Mesothelial cell of epicardium (in vitro differentiated cells): ENCODE data around the gene APMAP. TPM values are rescaled to one million over a fixed set of nuclear protein-coding genes. Genes with fewer than 3 reads are reported as not detected.

Experiments used
- DNase-seq, 2 experiments: peaks; one replicate each; pipeline ENCODE4 v3.0.0; 2021; ENCODE audit warnings: low spot score in 2 of 2; ENCODE audit not compliant: unreplicated experiment in 2 of 2
- H3K27ac Mint-ChIP-seq: 2 replicates; pipeline ENCODE4 v1.8.0; 2021; ENCODE audit warnings: mixed read lengths
- H3K27me3 Mint-ChIP-seq: 2 replicates; pipeline ENCODE4 v1.8.0; 2021; ENCODE audit warnings: low read depth, mixed read lengths
- H3K36me3 Mint-ChIP-seq: 2 replicates; pipeline ENCODE4 v1.8.0; 2021; ENCODE audit warnings: mixed read lengths
- H3K4me1 Mint-ChIP-seq: 2 replicates; pipeline ENCODE4 v1.8.0; 2021; ENCODE audit warnings: mixed read lengths
- H3K4me3 Mint-ChIP-seq: 2 replicates; pipeline ENCODE4 v1.8.0; 2021; ENCODE audit warnings: mild to moderate bottlenecking, moderate library complexity, mixed read lengths
- H3K9me3 Mint-ChIP-seq: 2 replicates; pipeline ENCODE4 v1.8.0; 2021; ENCODE audit warnings: mixed read lengths
- CTCF ChIP-seq: fragments of 200-600 bp; sonication (generic); IDR thresholded peaks from one replicate; pipeline ENCODE4 v1.5.0; 2021; ENCODE audit warnings: antibody characterized with exemption; ENCODE audit not compliant: unreplicated experiment
- total RNA-seq: library from RNA; stranded (reverse); gene quantifications from 3 replicates; pipeline ENCODE4 v1.2.1, GENCODE V29; 2021

Gene APMAP
- total RNA-seq, 1 donor from 2014 or later = 77.4 TPM

GRCh38 chr20:24986436-24987015, 6.0 kb downstream of the APMAP start:
- peaks cover 10% of the 10 kb centered on the region for H3K36me3 Mint-ChIP-seq

GRCh38 chr20:24985802-24986201, 6.7 kb downstream of the APMAP start:
- DNase-seq = no peak
- Mint-ChIP-seq H3K27me3 (no peaks in the 10 kb centered on the region), H3K9me3 (no peaks in the 10 kb centered on the region), H3K4me1 (peaks cover 3% of the 10 kb centered on the region), H3K4me3 (no peak overlapping the region), H3K27ac (no peak overlapping the region), H3K36me3 (peaks cover 17% of the 10 kb centered on the region)
- no peak for TF ChIP-seq CTCF

More at GRCh38 chr20:24986436-24987015, 6.0 kb downstream of the APMAP start:
- Mint-ChIP-seq H3K4me3 (no peak overlapping the region), H3K27ac (no peak overlapping the region), H3K27me3 (no peaks in the 10 kb centered on the region), H3K9me3 (no peaks in the 10 kb centered on the region), H3K4me1 (peaks cover 9% of the 10 kb centered on the region)
- TF ChIP-seq CTCF = no peak
- no peak for DNase-seq

GRCh38 chr20:24984961-24985640, 7.5 kb downstream of the APMAP start:
- peaks cover 2% of the 10 kb centered on the region for H3K9me3 Mint-ChIP-seq
- no peak overlapping the region for H3K4me3 Mint-ChIP-seq
- DNase-seq = no peak
- no peak overlapping the region for H3K27ac Mint-ChIP-seq
- no peaks in the 10 kb centered on the region for H3K27me3 Mint-ChIP-seq
- no peaks in the 10 kb centered on the region for H3K4me1 Mint-ChIP-seq
- no peak for TF ChIP-seq CTCF
- H3K36me3 Mint-ChIP-seq = peaks cover 24% of the 10 kb centered on the region

- H3K27ac Mint-ChIP-seq = no peak overlapping the region
- peaks cover 8% of the 10 kb centered on the region for H3K9me3 Mint-ChIP-seq
- H3K36me3 Mint-ChIP-seq = peaks cover 36% of the 10 kb centered on the region
- H3K4me3 Mint-ChIP-seq = no peak overlapping the region
- no peaks in the 10 kb centered on the region for H3K27me3 Mint-ChIP-seq
- no peak for DNase-seq
- no peaks in the 10 kb centered on the region for H3K4me1 Mint-ChIP-seq
- TF ChIP-seq CTCF = no peak
Observed at GRCh38 chr20:24983896-24984295, 8.7 kb downstream of the APMAP start.

GRCh38 chr20:24981790-24982189, 10.8 kb downstream of the APMAP start:
- TF ChIP-seq CTCF = no peak
- Mint-ChIP-seq H3K27me3 (no peaks in the 10 kb centered on the region), H3K4me3 (no peak overlapping the region), H3K9me3 (peaks cover 13% of the 10 kb centered on the region), H3K4me1 (no peaks in the 10 kb centered on the region), H3K27ac (no peak overlapping the region), H3K36me3 (peaks cover 56% of the 10 kb centered on the region)
- DNase-seq = no peak
